Measurements from ENCODE around the gene POLR3A. TPM values are rescaled to one million over a fixed set of nuclear protein-coding genes. Genes with fewer than 3 reads are reported as not detected.

POLR3A gene
- total RNA-seq: 21.1 and 25.6 TPM in 2 replicates

DNA sequence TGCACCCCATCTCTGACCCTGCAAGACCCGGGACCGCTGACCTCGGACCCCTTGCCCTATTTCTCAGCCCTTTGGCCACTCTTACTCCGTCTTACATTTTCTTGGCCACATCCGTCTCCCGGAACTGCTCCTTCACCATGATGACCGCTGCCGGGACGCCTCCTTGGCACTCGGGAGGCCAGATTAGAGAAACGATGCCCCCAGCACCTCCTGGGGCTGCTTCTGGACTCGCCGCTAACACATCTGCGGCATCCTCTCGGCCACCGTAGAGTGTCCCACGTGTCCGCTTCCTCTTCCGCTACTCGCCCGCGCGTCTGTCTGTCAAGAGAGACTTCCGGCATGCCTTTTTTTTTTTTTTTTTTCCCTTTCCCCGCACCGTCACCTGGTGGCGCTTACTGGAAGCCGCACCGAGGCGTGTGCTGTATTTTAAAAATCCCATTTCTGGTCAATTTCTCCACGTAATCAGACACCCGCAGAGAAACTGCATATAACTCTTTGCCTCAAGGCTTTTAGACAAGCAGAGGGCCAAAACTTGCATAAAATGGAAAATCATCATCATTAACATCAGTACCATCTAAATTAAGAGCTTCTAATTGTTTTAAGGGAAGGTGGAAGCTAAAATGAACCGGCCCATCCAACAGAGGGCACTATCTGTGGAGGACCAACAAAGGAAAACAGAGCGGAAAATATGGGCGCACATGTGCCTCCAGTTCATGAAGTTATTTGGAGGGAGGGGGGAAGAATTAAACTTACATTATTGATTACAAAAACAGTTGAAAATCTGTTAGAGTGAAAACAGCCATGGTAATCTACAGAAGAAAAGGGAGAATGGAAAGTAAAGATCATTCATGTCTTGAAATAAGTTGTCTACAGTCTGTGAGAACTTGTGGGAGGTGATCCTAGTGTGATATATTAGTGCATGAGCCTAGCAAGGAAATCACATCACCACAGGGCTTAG is at the start of gene POLR3A:
POLR3A (minus strand) TSS at position 247 of the 958 bp plus-strand sequence; CDS start at position 139, 108 bp downstream.

DNA sequence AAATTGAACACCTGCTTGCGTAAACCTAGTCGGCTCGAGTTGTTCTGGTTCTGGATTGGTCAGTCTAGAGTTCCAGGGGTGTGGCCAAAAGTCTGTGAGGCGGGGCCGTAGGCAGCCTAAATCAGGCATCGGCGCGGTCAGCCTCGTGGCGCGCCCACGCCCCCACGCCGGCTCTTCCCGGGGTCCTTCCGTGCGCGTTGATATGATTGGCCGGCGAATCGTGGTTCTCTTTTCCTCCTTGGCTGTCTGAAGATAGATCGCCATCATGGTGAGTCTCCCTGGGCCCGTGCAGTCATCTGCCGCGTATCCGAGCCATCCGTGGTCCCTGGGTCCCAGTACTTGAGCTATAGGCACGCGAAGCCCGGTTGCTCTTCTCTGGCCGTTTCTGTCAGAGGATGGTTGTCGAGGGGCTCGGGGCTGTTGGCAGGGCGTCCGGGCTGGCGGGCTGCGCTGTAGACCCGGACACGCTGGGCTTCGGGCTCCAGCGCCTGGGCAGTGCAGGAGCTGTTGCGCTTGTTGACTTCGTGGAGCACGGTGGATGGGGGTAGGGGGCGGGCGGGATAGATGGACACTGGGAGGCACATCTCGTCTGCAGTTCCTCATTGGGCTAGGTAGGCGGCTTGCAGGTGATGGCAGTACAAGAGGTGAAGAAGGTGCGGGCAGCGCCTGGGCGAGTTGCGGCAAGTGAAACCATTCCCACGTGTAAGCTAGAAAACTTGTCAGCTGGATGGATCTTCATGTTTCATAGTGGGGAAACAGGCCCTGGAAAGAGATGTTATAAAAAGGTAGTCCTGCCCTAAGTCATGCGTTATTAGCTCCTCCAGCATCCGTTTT is 4.5 kb upstream of the POLR3A start, which contains the start of gene RPS24:
RPS24 (plus strand) TSS at position 227 of the 834 bp plus-strand sequence; CDS start at position 266, 39 bp downstream.

DNA sequence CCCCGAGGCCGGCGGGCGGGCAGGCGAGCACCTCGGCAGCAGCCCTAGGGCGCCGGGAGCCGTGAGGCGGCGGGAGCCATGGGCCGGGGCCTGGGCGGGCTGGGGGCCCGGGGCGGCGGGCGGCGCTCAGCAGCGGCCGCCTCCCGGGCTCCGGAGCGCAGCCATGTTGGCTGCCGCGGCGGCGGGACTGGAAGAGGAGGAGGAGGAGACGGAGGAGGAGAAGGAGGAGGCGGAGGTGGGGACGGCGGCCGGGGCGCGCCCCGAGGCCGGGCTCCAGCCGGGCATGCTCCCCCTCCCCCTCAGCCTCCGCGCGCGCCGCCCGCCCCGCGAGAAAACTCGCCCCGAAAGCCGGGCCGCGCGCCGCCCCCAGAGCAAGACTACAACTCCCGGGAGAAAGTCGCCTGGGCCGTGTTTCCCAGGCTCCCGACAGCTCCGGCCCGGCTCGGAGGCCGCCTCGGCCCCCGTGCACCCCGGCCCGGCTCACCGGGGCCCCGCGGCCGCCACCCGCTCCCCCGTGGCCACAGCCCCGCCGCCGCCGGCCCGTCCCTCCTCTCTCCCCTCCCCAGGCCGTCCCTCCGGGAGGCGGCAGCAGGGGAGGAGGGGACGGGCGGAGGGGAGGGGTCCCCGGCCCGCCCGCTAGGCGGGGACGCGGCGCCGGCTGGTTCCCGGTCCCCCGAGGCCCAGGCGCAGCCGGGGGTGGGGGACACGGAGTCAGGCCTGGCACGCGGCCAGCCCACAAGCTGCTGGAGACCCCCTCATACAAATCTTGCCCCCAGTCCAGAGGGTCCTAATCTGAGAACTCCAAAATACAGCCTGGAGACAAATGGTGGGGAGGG is 102.5 kb downstream of the POLR3A start, which contains the start of gene DLG5:
DLG5 (minus strand) TSS at position 190 of the 836 bp plus-strand sequence. CDS start 235 bp downstream, outside the sequence.

Other genes starting within 250 kb of the POLR3A start
- 41.1 and 45.2 TPM in 2 replicates for gene DLG5, start 102.8 kb downstream of the POLR3A start, total RNA-seq
- 1,789 and 2,297 TPM in 2 replicates for gene RPS24, start 4.3 kb upstream of the POLR3A start, total RNA-seq

All from uterine smooth muscle cell (primary cell).